ENCODE data around the gene GAL3ST2. TPM values are rescaled to one million over a fixed set of nuclear protein-coding genes. Genes with fewer than 3 reads are reported as not detected.
"Not testable (repeated sequence)": the region's sequence is repeated elsewhere in the genome, so short reads cannot be mapped to it uniquely, and the experiment has no call there.

Gene GAL3ST2
- total and polyA plus RNA-seq, 7 donors: 0.14 to 0.16 TPM; not detected in 5

DNA sequence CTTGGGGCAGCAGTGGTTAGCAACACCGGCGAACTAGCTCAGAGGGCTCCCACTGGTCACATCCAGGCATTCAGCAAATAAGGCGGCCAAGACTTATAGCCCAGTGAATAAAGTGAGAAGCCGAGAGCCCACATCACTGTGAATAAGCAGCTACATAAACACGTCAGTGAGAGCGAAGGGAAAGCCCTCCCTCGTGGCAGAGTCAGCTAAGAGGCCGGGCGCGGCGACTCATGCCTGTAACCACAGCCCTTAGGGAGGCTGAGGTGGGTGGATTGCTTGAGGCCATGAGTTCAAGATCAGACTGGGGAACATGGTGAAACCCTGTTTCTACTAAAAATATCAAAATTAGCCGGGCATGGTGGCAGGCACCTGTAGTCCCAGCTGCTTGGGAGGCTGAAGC, 37.0 kb upstream of the GAL3ST2 start:
- H3K9me3 ChIP-seq: no peaks in the 10 kb centered on the region
- intact Hi-C loops (cut with DNase I): loop anchor here in 1 of 2 donors (5.0 to 10.0 kb wide), 2 partner anchors 138 to 885 kb away; no protein-coding TSS in a partner anchor
- no peak for DNase-seq

DNA sequence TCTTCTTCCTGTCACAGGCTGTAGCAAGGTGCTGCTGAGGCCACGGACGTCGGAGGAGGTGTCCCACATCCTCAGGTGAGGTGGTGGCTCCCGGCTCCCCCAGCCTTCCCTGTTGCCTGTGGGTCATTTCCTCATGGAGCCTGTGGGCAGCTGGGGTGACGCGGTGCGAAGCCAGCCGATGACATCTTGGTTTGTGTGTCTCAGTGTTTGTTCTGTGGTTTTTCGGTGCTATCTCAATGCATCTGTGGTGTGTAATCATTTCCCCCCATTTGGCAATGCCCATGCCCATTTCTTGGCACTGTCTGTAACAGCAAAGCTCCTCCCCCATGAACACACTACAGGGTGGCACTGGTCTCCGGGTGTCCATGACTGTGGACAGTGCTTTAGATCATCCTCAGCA, 35.6 kb upstream of the GAL3ST2 start:
- intact Hi-C loops (cut with DNase I): no loop called here
- Histone ChIP-seq H3K9me3 (no peaks in the 10 kb centered on the region), H3K36me3 (ENCODE audit: insufficient read depth in 1 of 2, low read depth in 1 of 2) (peaks cover 0 to 42% of the 10 kb centered on the region in 2 donors), H3K27ac (no peak overlapping the region), H3K4me3 (no peak overlapping the region), H3K27me3 (ENCODE audit: insufficient read depth in 3 of 3, low read length in 2 of 3) (no peaks in the 10 kb centered on the region), H3K4me1 (no peaks in the 10 kb centered on the region)
- no peak for DNase-seq
- ATAC-seq: peak in 2 of 4 donors; percentile 24 to 26
- 66 to 78% (median 76%) methylated on average over 9 to 10 of the region's 10 CpGs for WGBS, 3 donors
- TF ChIP-seq, protein P1, sequence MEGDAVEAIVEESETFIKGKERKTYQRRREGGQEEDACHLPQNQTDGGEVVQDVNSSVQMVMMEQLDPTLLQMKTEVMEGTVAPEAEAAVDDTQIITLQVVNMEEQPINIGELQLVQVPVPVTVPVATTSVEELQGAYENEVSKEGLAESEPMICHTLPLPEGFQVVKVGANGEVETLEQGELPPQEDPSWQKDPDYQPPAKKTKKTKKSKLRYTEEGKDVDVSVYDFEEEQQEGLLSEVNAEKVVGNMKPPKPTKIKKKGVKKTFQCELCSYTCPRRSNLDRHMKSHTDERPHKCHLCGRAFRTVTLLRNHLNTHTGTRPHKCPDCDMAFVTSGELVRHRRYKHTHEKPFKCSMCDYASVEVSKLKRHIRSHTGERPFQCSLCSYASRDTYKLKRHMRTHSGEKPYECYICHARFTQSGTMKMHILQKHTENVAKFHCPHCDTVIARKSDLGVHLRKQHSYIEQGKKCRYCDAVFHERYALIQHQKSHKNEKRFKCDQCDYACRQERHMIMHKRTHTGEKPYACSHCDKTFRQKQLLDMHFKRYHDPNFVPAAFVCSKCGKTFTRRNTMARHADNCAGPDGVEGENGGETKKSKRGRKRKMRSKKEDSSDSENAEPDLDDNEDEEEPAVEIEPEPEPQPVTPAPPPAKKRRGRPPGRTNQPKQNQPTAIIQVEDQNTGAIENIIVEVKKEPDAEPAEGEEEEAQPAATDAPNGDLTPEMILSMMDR (IDR thresholded peaks at IDR 0.05): no peak

More for the DNA sequence above, 37.0 kb upstream of the GAL3ST2 start:
- no peak for ATAC-seq
- peaks cover 0 to 28% of the 10 kb centered on the region in 2 donors for H3K36me3 ChIP-seq (ENCODE audit: insufficient read depth in 1 of 2, low read depth in 1 of 2)
- WGBS, 3 donors: 92 to 93% (median 92%) methylated on average over 12 of the region's 12 CpGs
- H3K27ac ChIP-seq: no peak overlapping the region
- no peaks in the 10 kb centered on the region for H3K4me1 ChIP-seq
- H3K27me3 ChIP-seq (ENCODE audit: insufficient read depth in 3 of 3, low read length in 2 of 3): no peaks in the 10 kb centered on the region
- TF ChIP-seq, protein P1 (IDR thresholded peaks at IDR 0.05): no peak
- no peak overlapping the region for H3K4me3 ChIP-seq

DNA sequence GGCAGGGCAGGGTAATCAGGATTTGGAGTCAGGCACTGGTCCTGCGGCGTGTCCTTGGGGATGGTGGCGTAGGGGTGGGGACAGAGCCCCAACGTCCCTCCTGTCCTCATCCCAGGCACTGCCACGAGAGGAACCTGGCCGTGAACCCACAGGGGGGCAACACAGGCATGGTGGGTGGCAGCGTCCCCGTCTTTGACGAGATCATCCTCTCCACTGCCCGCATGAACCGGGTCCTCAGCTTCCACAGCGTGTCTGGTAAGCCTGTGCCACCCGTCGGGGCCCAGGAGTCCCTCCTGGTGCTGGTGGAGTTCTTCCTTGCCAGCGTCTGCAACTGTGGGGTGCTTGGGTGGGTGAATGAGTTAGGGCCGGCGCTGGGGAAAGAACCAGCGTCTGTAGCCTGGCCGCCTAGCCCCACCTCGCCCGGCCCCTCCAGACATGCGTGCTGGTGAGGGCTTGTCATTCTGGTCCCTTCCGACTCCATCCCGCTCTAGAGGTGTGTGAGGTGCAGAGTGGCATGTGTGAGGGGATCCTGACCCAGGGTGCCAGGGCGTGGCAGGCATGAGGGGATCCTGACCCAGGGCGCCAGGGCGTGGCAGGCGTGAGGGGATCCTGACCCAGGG, 34.2 kb upstream of the GAL3ST2 start:
- Histone ChIP-seq H3K27me3 (ENCODE audit: insufficient read depth in 3 of 3, low read length in 2 of 3) (no peaks in the 10 kb centered on the region), H3K36me3 (ENCODE audit: insufficient read depth in 1 of 2, low read depth in 1 of 2) (peaks cover 0 to 45% of the 10 kb centered on the region in 2 donors), H3K4me3 (no peak overlapping the region), H3K9me3 (no peaks in the 10 kb centered on the region), H3K27ac (no peak overlapping the region), H3K4me1 (no peaks in the 10 kb centered on the region)
- intact Hi-C loops (cut with DNase I): no loop called here
- TF ChIP-seq, protein P1 (IDR thresholded peaks at IDR 0.05): no peak
- no peak for ATAC-seq
- WGBS, 3 donors: 95 to 97% (median 95%) methylated on average over 25 to 28 of the region's 28 CpGs
- DNase-seq: no peak

DNA sequence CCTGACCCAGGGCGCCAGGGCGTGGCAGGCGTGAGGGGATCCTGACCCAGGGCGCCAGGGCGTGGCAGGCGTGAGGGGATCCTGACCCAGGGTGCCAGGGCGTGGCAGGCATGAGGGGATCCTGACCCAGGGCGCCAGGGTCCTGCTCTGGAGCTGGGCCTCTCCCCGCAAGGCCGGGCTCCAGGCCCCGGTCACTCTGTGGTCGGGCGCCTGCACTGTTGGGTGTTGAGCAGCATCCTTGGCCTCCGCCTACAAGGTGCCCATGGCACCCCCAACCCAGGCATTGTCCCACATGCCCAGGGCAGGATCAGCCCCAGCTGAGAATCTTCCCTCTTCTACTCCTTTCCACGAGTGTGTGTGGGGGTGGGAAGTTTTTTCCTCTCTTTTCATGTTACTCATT, 33.6 kb upstream of the GAL3ST2 start:
- H3K9me3 ChIP-seq; ATAC-seq; H3K27me3 ChIP-seq (ENCODE audit: insufficient read depth in 3 of 3, low read length in 2 of 3); H3K4me1 ChIP-seq; H3K27ac ChIP-seq; H3K4me3 ChIP-seq; intact Hi-C loops (cut with DNase I); DNase-seq: not testable (repeated sequence)
- H3K36me3 ChIP-seq (ENCODE audit: insufficient read depth in 1 of 2, low read depth in 1 of 2): peaks cover 0 to 45% of the 10 kb centered on the region in 2 donors
- WGBS, 3 donors: 93 to 98% (median 93%) methylated on average over 7 to 15 of the region's 15 CpGs

DNA sequence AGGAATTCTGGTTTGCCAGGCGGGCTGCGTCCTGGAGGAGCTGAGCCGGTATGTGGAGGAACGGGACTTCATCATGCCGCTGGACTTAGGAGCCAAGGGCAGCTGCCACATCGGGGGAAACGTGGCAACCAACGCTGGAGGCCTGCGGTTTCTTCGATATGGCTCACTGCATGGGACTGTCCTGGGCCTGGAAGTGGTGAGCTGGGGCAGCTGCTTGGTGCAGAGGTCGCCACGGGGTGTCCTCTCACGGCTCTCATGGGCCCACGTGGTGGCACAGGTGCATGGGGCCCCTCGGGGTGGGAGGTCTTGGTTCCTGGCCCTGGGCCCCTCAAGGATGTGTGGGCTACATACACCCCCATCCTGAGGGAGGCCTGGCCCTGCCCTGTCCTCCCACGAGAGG, 33.0 kb upstream of the GAL3ST2 start:
- ATAC-seq (no peak), DNase-seq (no peak)
- intact Hi-C loops (cut with DNase I): no loop called here
- TF ChIP-seq, protein P1 (IDR thresholded peaks at IDR 0.05): no peak
- H3K27me3 ChIP-seq (ENCODE audit: insufficient read depth in 3 of 3, low read length in 2 of 3): no peaks in the 10 kb centered on the region
- 81 to 88% (median 83%) methylated on average over 16 of the region's 16 CpGs for WGBS, 3 donors
- H3K4me3 ChIP-seq: no peak overlapping the region
- no peaks in the 10 kb centered on the region for H3K9me3 ChIP-seq
- no peak overlapping the region for H3K27ac ChIP-seq
- H3K4me1 ChIP-seq: no peaks in the 10 kb centered on the region
- H3K36me3 ChIP-seq (ENCODE audit: insufficient read depth in 1 of 2, low read depth in 1 of 2): peaks cover 0 to 41% of the 10 kb centered on the region in 2 donors

All from psoas muscle (tissue), 8 donors.